ENCODE results near the gene OCEL1. TPM values are rescaled to one million over a fixed set of nuclear protein-coding genes. Genes with fewer than 3 reads are reported as not detected.

The OCEL1 gene
- total RNA-seq: 5.1 TPM

GRCh38 chr19:17226002-17226933 is at the start of gene OCEL1:
TSS of gene OCEL1 (plus strand) at chr19:17226226. CDS start at chr19:17226248, 22 bp downstream.

GRCh38 chr19:17215127-17215971 is 10.7 kb upstream of the OCEL1 start, which contains the start of gene USE1:
TSS of gene USE1 (plus strand) at chr19:17215357. CDS start at chr19:17215406, 49 bp downstream.

GRCh38 chr19:17245535-17245984 is 19.5 kb downstream of the OCEL1 start, which contains the start of gene NR2F6:
TSS of gene NR2F6 (minus strand) at chr19:17245919. CDS start at chr19:17245220, 699 bp downstream.

GRCh38 chr19:17264641-17264979 is 38.6 kb downstream of the OCEL1 start, which contains the start of gene USHBP1:
TSS of gene USHBP1 (minus strand) at chr19:17264745. CDS start at chr19:17264299, 446 bp downstream.

GRCh38 chr19:17266975-17267788 is 41.2 kb downstream of the OCEL1 start, which contains the start of gene BABAM1:
TSS of gene BABAM1 (plus strand) at chr19:17267443. CDS start at chr19:17268807, 1,364 bp downstream.

Other genes starting within 250 kb of the OCEL1 start
- gene CPAMD8, start 199.4 kb upstream of the OCEL1 start, total RNA-seq: 8.5 TPM
- gene HAUS8, start 150.8 kb upstream of the OCEL1 start, total RNA-seq: 3.2 TPM
- 22.1 TPM for gene MYO9B, start 150.4 kb upstream of the OCEL1 start, total RNA-seq
- gene USE1, start 10.9 kb upstream of the OCEL1 start, total RNA-seq: 19.1 TPM
- gene NR2F6, start 19.7 kb downstream of the OCEL1 start, total RNA-seq: 13.6 TPM
- gene USHBP1, start 38.5 kb downstream of the OCEL1 start, total RNA-seq: 1.8 TPM
- gene BABAM1, start 41.2 kb downstream of the OCEL1 start, total RNA-seq: 65.3 TPM
- gene ANKLE1, start 55.7 kb downstream of the OCEL1 start, total RNA-seq: 0.92 TPM
- gene ABHD8, start 77.2 kb downstream of the OCEL1 start, total RNA-seq: 23.8 TPM
- gene MRPL34, start 79.6 kb downstream of the OCEL1 start, total RNA-seq: 16.8 TPM
- 10.8 TPM for gene DDA1, start 83.3 kb downstream of the OCEL1 start, total RNA-seq
- gene ANO8, start 108.6 kb downstream of the OCEL1 start, total RNA-seq: 24.9 TPM
- gene GTPBP3, start 111.3 kb downstream of the OCEL1 start, total RNA-seq: 15.0 TPM
- 1.2 TPM for gene PLVAP, start 151.1 kb downstream of the OCEL1 start, total RNA-seq
- gene CCDC194, start 168.0 kb downstream of the OCEL1 start, total RNA-seq: not detected
- 3.2 TPM for gene BST2, start 179.4 kb downstream of the OCEL1 start, total RNA-seq
- 20.8 TPM for gene MVB12A, start 193.8 kb downstream of the OCEL1 start, total RNA-seq
- gene TMEM221, start 222.4 kb downstream of the OCEL1 start, total RNA-seq: 1.8 TPM
- not detected for gene NXNL1, start 234.7 kb downstream of the OCEL1 start, total RNA-seq
- 13.6 TPM for gene SLC27A1, start 244.3 kb downstream of the OCEL1 start, total RNA-seq